Tibial nerve (tissue), 4 donors: ENCODE results near the gene DHH.

ENCODE experiments used
- EP300 ChIP-seq, 2 donors: sonication (generic); formaldehyde crosslinking; IDR thresholded peaks; one replicate each; pipeline ENCODE4 v1.6.1; 2017; ENCODE audit warnings: antibody characterized with exemption in 2 of 2, mild to moderate bottlenecking in 1 of 2
- POLR2A ChIP-seq, 2 donors: fragments of 450-650 bp; IDR thresholded peaks; one replicate each; pipeline ENCODE4 v1.6.1; 2017; ENCODE audit warnings: antibody characterized with exemption in 2 of 2, mild to moderate bottlenecking in 2 of 2, moderate library complexity in 2 of 2
- TF ChIP-seq, protein P1 (sequence below), 5 experiments: fragments of 200-600 bp in 3 of 5; fragments of 450-650 bp in 2 of 5; sonication (generic) in 3 of 5; IDR thresholded peaks; one replicate each; pipeline ENCODE4 v1.5.1; 2016 to 2019; ENCODE audit warnings: antibody characterized with exemption in 5 of 5, mild to moderate bottlenecking in 3 of 5, moderate library complexity in 2 of 5

DNA sequence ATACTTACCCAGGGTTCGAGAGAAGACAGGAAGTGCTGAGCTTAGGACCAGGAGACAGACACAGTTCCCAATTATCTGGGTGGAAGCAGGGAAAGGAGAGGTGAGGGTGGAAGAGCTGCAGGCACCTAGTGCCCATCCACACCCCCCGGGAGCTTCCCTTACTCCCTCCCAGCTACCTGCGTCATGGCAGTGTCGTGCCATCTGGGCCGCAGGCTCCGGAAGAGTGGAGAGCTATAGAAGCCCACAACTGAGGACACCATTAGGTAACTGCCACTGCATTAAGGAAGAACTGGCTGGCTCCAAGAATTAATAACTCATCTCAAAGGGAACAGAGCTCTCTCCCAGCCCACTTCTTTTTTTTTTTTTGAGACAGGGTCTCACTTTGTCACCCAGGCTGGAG is 5.8 kb upstream of the DHH start:
- TF ChIP-seq, protein P1, sequence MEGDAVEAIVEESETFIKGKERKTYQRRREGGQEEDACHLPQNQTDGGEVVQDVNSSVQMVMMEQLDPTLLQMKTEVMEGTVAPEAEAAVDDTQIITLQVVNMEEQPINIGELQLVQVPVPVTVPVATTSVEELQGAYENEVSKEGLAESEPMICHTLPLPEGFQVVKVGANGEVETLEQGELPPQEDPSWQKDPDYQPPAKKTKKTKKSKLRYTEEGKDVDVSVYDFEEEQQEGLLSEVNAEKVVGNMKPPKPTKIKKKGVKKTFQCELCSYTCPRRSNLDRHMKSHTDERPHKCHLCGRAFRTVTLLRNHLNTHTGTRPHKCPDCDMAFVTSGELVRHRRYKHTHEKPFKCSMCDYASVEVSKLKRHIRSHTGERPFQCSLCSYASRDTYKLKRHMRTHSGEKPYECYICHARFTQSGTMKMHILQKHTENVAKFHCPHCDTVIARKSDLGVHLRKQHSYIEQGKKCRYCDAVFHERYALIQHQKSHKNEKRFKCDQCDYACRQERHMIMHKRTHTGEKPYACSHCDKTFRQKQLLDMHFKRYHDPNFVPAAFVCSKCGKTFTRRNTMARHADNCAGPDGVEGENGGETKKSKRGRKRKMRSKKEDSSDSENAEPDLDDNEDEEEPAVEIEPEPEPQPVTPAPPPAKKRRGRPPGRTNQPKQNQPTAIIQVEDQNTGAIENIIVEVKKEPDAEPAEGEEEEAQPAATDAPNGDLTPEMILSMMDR (IDR thresholded peaks at IDR 0.05), result no peak
- TF ChIP-seq EP300 (IDR thresholded peaks at IDR 0.05), result no peak
- TF ChIP-seq POLR2A (IDR thresholded peaks at IDR 0.05), result no peak
